MM.1S (cell line): Measurements from ENCODE around the gene AIDA.

Experiments
- CTCF ChIP-seq: fragments of 300-600 bp; sonication (generic); IDR thresholded peaks from 2 replicates; pipeline ENCODE4 v1.5.1; 2016; ENCODE audit warnings: antibody characterized with exemption, low read length, mixed read lengths
- EZH2 ChIP-seq: fragments of 300-600 bp; sonication (generic); optimal IDR thresholded peaks from 2 replicates; pipeline ENCODE3; 2017; ENCODE audit warnings: low read depth, mild to moderate bottlenecking, antibody characterized with exemption, low read length, mixed read lengths
- EZH2phosphoT487 ChIP-seq: fragments of 300-600 bp; sonication (generic); IDR thresholded peaks from 2 replicates; pipeline ENCODE4 v1.6.1; 2018; ENCODE audit warnings: antibody characterized with exemption, low read length

- TF ChIP-seq CTCF (no peak), EZH2 (no peak), EZH2phosphoT487 (no peak)
These were observed 55.7 kb downstream of the AIDA start for GRCh38 chr1:222656391-222657155.
